ENCODE data around the gene ADAMTSL1. TPM values are rescaled to one million over a fixed set of nuclear protein-coding genes. Genes with fewer than 3 reads are reported as not detected.

The ADAMTSL1 gene
- total RNA-seq, 1 experiment from 2014 or later = not detected

DNA sequence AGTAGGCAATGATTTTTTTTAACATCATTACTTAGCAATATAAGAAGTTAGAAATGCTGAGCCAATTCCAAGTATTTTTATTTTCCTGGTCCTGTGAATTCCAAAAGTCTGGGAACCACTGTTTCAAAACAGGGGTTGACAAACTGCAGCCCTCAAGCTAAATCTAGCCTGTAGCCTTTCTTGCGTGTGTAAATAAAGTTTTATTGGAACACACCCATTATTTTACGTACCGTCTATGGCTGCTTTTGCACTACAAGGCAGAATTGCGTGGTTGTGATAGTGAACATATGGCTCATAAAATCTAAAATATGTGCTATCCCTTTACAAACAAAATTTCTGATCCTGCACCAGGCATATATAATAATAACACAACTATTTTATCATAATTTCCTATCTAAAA lies 280.0 kb downstream of the ADAMTSL1 start:
- intact Hi-C loops (cut with micrococcal nuclease; ENCODE audit: unreplicated experiment) = no loop called here
- H3K4me1 Mint-ChIP-seq (ENCODE audit: low read depth, unreplicated experiment) = no peaks in the 10 kb centered on the region
- DNase-seq = no peak
- H3K4me3 Mint-ChIP-seq (ENCODE audit: low read depth, unreplicated experiment) = no peak overlapping the region
- peaks cover 12% of the 10 kb centered on the region for H3K27me3 Mint-ChIP-seq (ENCODE audit: unreplicated experiment)
- no peaks in the 10 kb centered on the region for H3K9me3 Mint-ChIP-seq (ENCODE audit: low read depth, unreplicated experiment)
- CTCF ChIA-PET = no interaction called here
- TF ChIP-seq, protein P1, sequence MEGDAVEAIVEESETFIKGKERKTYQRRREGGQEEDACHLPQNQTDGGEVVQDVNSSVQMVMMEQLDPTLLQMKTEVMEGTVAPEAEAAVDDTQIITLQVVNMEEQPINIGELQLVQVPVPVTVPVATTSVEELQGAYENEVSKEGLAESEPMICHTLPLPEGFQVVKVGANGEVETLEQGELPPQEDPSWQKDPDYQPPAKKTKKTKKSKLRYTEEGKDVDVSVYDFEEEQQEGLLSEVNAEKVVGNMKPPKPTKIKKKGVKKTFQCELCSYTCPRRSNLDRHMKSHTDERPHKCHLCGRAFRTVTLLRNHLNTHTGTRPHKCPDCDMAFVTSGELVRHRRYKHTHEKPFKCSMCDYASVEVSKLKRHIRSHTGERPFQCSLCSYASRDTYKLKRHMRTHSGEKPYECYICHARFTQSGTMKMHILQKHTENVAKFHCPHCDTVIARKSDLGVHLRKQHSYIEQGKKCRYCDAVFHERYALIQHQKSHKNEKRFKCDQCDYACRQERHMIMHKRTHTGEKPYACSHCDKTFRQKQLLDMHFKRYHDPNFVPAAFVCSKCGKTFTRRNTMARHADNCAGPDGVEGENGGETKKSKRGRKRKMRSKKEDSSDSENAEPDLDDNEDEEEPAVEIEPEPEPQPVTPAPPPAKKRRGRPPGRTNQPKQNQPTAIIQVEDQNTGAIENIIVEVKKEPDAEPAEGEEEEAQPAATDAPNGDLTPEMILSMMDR (IDR thresholded peaks at IDR 0.05; ENCODE audit: unreplicated experiment) = no peak
- H3K27ac Mint-ChIP-seq (ENCODE audit: unreplicated experiment) = no peak overlapping the region
- BruUV-seq (replicated peaks) = no TSS peak
- H3K36me3 Mint-ChIP-seq (ENCODE audit: insufficient read depth, unreplicated experiment) = no peaks in the 10 kb centered on the region

DNA sequence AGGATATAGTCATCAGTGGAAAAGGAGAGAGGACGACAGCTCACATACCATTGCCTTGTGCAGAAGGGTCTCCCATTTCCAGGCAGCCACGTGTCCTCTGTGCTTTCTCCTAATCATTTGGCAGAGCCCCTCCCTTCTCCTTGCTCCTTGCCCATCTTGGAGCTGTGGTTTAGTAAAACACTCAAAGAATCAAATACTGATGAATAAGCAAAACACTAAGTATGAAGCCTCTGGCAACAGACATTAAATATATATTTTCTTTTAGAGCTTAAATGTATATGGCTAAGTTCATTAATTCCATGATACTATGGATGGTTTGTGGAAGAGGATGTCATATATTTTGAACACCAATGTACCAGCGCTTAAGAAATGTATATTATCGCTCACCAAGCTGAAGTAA lies 280.6 kb downstream of the ADAMTSL1 start:
- Mint-ChIP-seq H3K4me3 (ENCODE audit: low read depth, unreplicated experiment) (no peak overlapping the region), H3K27ac (ENCODE audit: unreplicated experiment) (no peak overlapping the region), H3K9me3 (ENCODE audit: low read depth, unreplicated experiment) (no peaks in the 10 kb centered on the region), H3K4me1 (ENCODE audit: low read depth, unreplicated experiment) (no peaks in the 10 kb centered on the region), H3K27me3 (ENCODE audit: unreplicated experiment) (peaks cover 14% of the 10 kb centered on the region), H3K36me3 (ENCODE audit: insufficient read depth, unreplicated experiment) (no peaks in the 10 kb centered on the region)
- no TSS peak for BruUV-seq (replicated peaks)
- intact Hi-C loops (cut with micrococcal nuclease; ENCODE audit: unreplicated experiment) = no loop called here
- CTCF ChIA-PET = no interaction called here
- TF ChIP-seq, protein P1 (IDR thresholded peaks at IDR 0.05; ENCODE audit: unreplicated experiment) = no peak
- no peak for DNase-seq

DNA sequence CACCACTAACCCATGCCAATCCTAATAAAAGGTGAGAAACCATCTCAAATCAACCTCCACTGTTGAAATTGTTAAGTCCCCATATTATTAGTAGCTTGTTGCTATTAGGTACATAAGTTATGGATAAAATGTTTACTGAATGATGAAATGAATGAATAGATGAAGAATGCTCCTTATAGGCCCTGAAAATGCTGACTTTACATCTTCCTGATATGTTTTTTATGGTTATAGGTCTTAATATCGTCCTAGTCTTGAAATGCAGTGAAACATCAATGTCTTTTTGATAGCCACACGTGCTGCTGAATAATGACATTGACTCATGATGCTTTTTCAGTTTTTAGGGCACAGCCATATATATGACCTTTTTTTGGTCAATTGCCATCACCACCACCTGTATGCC lies 281.3 kb downstream of the ADAMTSL1 start:
- Mint-ChIP-seq H3K9me3 (ENCODE audit: low read depth, unreplicated experiment) (no peaks in the 10 kb centered on the region), H3K27me3 (ENCODE audit: unreplicated experiment) (peaks cover 22% of the 10 kb centered on the region), H3K4me3 (ENCODE audit: low read depth, unreplicated experiment) (no peak overlapping the region), H3K27ac (ENCODE audit: unreplicated experiment) (no peak overlapping the region), H3K4me1 (ENCODE audit: low read depth, unreplicated experiment) (no peaks in the 10 kb centered on the region), H3K36me3 (ENCODE audit: insufficient read depth, unreplicated experiment) (no peaks in the 10 kb centered on the region)
- no TSS peak for BruUV-seq (replicated peaks)
- intact Hi-C loops (cut with micrococcal nuclease; ENCODE audit: unreplicated experiment) = no loop called here
- CTCF ChIA-PET = no interaction called here
- TF ChIP-seq, protein P1 (IDR thresholded peaks at IDR 0.05; ENCODE audit: unreplicated experiment) = no peak
- no peak for DNase-seq

DNA sequence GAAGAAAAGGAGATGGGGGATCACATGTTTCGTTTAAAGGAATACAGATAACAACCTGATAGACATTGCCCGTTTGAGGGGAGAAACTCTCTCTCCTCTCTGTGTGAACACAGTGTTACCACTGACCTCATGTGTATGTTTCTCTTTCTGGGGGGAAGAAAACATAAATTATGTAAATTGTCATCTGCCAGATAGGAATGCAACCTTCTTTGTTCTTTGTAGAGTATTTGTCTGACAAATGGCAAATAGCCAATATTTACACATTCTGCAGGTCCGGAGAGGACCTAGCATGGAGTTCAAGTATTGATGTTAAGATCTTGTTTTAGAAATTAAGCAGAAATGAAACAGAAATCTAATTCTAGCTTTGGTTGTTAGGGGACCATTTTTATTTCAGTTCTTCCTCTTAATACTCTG lies 282.8 kb downstream of the ADAMTSL1 start:
- H3K27me3 Mint-ChIP-seq (ENCODE audit: unreplicated experiment) = peaks cover 27% of the 10 kb centered on the region
- no peaks in the 10 kb centered on the region for H3K36me3 Mint-ChIP-seq (ENCODE audit: insufficient read depth, unreplicated experiment)
- no peak overlapping the region for H3K4me3 Mint-ChIP-seq (ENCODE audit: low read depth, unreplicated experiment)
- no peak overlapping the region for H3K27ac Mint-ChIP-seq (ENCODE audit: unreplicated experiment)
- intact Hi-C loops (cut with micrococcal nuclease; ENCODE audit: unreplicated experiment) = no loop called here
- H3K4me1 Mint-ChIP-seq (ENCODE audit: low read depth, unreplicated experiment) = no peaks in the 10 kb centered on the region
- TF ChIP-seq, protein P1 (IDR thresholded peaks at IDR 0.05; ENCODE audit: unreplicated experiment) = no peak
- BruUV-seq (replicated peaks) = no TSS peak
- H3K9me3 Mint-ChIP-seq (ENCODE audit: low read depth, unreplicated experiment) = no peaks in the 10 kb centered on the region
- CTCF ChIA-PET = interaction anchor here (0.7 kb wide), 1 partner anchor 1258 kb away, joined by 6 read pairs; no protein-coding TSS in a partner anchor
- no peak for DNase-seq
